ENCODE results near the gene RPS21. TPM values are rescaled to one million over a fixed set of nuclear protein-coding genes. Genes with fewer than 3 reads are reported as not detected.

RPS21 gene
- total RNA-seq, 5 donors from 2014 or later (not counting 1 experiment from before 2014, with no cell fraction given): 2,807 to 3,290 (median 3,085) TPM

DNA sequence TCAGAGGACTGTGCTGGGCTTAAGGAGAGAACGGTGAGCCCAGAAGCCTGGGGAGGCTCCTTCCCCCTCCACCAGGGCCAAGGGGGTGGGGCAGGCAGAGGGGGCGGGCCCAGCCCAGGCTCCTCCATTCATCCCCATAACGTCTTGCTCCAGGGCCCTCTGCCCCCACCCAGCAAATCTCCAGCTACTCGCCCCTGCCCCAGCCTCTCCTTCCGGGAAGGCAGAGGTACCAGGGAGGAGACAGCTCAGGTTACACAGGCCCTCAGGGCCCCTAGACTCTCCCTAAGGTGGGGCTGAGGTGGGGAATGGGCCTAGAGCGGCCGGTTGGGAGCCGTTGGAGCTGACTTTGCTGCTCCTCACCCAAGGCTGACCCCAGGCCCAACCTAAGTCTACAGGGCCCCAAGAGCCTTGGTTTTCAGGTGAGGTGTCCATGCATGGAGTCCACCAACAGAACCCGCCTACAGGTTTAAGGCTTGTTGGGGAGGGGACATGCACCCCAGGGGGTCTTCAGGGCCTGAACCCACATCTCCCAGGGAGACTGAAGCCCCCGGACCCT lies 21.0 kb upstream of the RPS21 start:
- ChIA-PET CTCF (no interaction called here), POLR2A (no interaction called here)
- peak overlapping the region in 2 of 3 donors; percentile 28 to 40 for H3K4me3 Mint-ChIP-seq
- ATAC-seq (replicated peaks in 1 of 4) (no peak), DNase-seq (no peak)
- Histone ChIP-seq H3K27me3 (replicated peaks in 1 of 2; ENCODE audit: control insufficient read depth in 2 of 2, extremely low read depth in 1 of 2, insufficient read depth in 2 of 2, low read length in 1 of 2) (peaks cover 6 to 87% of the 10 kb centered on the region in 2 experiments), H3K27ac (ENCODE audit: low read length) (no peak overlapping the region), H3K9me3 (no peaks in the 10 kb centered on the region), H3K36me3 (ENCODE audit: control insufficient read depth in 2 of 2, extremely low read depth in 1 of 2, insufficient read depth in 1 of 2, low read length in 1 of 2) (no peaks in the 10 kb centered on the region), H3K4me3 (ENCODE audit: control insufficient read depth in 1 of 2, extremely low read depth in 1 of 2, low read length in 1 of 2) (peak overlapping the region in 1 of 2 donors; percentile 15), H3K4me1 (ENCODE audit: control insufficient read depth in 1 of 2, extremely low read depth in 1 of 2, insufficient read depth in 2 of 2, low read length in 2 of 2) (peaks cover 0 to 25% of the 10 kb centered on the region in 2 experiments)
- H3K36me3 Mint-ChIP-seq: no peaks in the 10 kb centered on the region
- 36% methylated on average over 5 of the region's 10 CpGs for WGBS (ENCODE audit: insufficient coverage)
- H3K9me3 Mint-ChIP-seq: no peaks in the 10 kb centered on the region
- peaks cover 0 to 9% (median 2%) of the 10 kb centered on the region in 3 donors for H3K4me1 Mint-ChIP-seq
- H3K27me3 Mint-ChIP-seq: peaks cover 20 to 44% of the 10 kb centered on the region in 2 donors
- no peak overlapping the region for H3K27ac Mint-ChIP-seq

DNA sequence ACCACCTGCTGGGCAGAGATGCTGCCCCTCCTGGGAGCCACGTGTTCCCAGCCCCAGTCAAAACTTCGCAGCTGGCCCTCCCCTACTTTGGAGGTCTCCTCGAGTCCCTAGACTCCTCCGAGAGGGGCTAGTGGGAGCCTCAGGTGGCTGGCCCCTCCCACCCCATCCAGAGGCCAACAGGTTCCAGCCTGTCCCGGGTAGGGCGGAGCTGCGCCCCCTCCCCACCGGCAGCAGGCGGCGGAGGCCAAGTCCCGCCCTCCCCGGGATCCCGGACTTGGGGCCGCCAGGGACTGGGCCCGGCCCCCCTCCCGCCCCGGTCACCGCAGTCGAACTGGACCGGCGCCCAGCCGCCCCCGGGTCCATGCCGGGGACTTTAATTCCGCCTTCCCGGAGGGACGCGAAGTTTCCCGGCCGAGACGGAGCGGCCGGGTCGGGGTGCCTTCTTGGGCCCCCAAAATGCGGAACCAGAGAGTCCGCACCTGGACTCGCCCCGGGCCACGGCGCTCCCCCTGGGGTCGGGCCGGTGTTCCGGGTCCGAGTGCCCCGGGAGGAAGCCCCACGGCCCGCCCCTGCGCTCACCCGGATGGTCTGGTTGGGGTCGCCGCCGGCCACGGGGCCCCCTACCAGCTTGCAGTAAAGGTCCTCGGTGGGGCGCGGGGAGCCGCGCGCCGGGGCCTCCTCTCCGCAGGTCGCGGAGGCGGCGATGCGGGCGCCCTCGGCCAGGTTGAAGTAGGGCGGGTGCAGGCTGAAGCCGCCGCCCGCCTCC lies 20.4 kb upstream of the RPS21 start:
- peak in 1 of 4 experiments; percentile 5 for ATAC-seq (replicated peaks in 1 of 4)
- H3K27ac ChIP-seq (ENCODE audit: low read length): no peak overlapping the region
- no peak overlapping the region for H3K27ac Mint-ChIP-seq
- peak overlapping the region in 2 of 3 donors; percentile 28 to 30 for H3K4me3 Mint-ChIP-seq
- WGBS (ENCODE audit: insufficient coverage): 3% methylated on average over 71 of the region's 72 CpGs
- peak overlapping the region in 1 of 2 donors; percentile 15 for H3K4me3 ChIP-seq (ENCODE audit: control insufficient read depth in 1 of 2, extremely low read depth in 1 of 2, low read length in 1 of 2)
- no peaks in the 10 kb centered on the region for H3K9me3 ChIP-seq
- H3K36me3 ChIP-seq (ENCODE audit: control insufficient read depth in 2 of 2, extremely low read depth in 1 of 2, insufficient read depth in 1 of 2, low read length in 1 of 2): no peaks in the 10 kb centered on the region
- POLR2A ChIA-PET: no interaction called here
- no peaks in the 10 kb centered on the region for H3K36me3 Mint-ChIP-seq
- CTCF ChIA-PET: no interaction called here
- H3K4me1 ChIP-seq (ENCODE audit: control insufficient read depth in 1 of 2, extremely low read depth in 1 of 2, insufficient read depth in 2 of 2, low read length in 2 of 2): peaks cover 0 to 25% of the 10 kb centered on the region in 2 experiments
- H3K27me3 Mint-ChIP-seq: peaks cover 20 to 44% of the 10 kb centered on the region in 2 donors
- no peak for DNase-seq
- H3K4me1 Mint-ChIP-seq: peaks cover 0 to 9% (median 2%) of the 10 kb centered on the region in 3 donors
- no peaks in the 10 kb centered on the region for H3K9me3 Mint-ChIP-seq
- H3K27me3 ChIP-seq (replicated peaks in 1 of 2; ENCODE audit: control insufficient read depth in 2 of 2, extremely low read depth in 1 of 2, insufficient read depth in 2 of 2, low read length in 1 of 2): peaks cover 6 to 92% of the 10 kb centered on the region in 2 experiments

DNA sequence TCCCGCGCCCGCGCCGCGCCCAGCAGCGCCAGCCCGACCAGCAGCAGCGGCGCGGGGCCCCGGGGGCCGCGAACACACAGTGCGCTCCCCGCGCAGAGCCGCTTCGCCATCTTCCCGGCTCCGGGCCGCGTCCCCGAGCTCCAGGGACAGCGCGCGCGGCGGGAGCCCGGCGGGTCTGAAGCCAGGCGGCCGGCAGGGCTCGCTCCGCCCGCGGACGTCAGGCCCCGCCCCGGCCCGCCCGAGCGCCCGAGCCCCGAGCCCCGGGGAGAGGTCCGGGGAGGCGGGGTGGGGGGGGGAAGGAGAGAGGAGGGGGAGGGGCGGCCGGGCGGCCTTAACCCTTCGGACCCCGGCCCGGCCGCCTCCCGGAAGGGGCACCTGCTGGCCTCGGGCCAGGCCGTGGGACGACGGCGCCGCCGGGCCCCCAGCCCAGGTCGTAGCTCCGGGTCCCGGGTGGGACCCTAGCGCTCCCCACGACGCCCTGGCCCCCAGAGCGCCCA lies 19.7 kb upstream of the RPS21 start, which contains the start of gene LAMA5:
Gene LAMA5 (minus strand): TSS at position 177 of the 497 bp plus-strand sequence. CDS start 67 bp downstream, at position 110.
- H3K27me3 ChIP-seq (replicated peaks in 1 of 2; ENCODE audit: control insufficient read depth in 2 of 2, extremely low read depth in 1 of 2, insufficient read depth in 2 of 2, low read length in 1 of 2): peaks cover 6 to 94% of the 10 kb centered on the region in 2 experiments
- ATAC-seq (replicated peaks in 1 of 4) (peak; percentile 25 to 55 (median 46)), DNase-seq (peak in 2 of 35 experiments; percentile 24)
- 2% methylated on average over 50 of the region's 70 CpGs for WGBS (ENCODE audit: insufficient coverage)
- H3K4me1 ChIP-seq (ENCODE audit: control insufficient read depth in 1 of 2, extremely low read depth in 1 of 2, insufficient read depth in 2 of 2, low read length in 2 of 2): peaks cover 0 to 25% of the 10 kb centered on the region in 2 experiments
- Mint-ChIP-seq H3K9me3 (no peaks in the 10 kb centered on the region), H3K36me3 (no peaks in the 10 kb centered on the region), H3K27me3 (peaks cover 20 to 42% of the 10 kb centered on the region in 2 donors), H3K4me1 (peaks cover 0 to 9% (median 2%) of the 10 kb centered on the region in 3 donors), H3K27ac (no peak within 1 kb of the TSS), H3K4me3 (peak within 1 kb of the TSS; percentile 57 to 80 (median 66))
- ChIA-PET POLR2A (interaction anchor here in 1 of 2 donors (0.6 kb wide), 1 partner anchor 64 kb away, joined by 4 read pairs; no protein-coding TSS in a partner anchor), CTCF (no interaction called here)
- H3K36me3 ChIP-seq (ENCODE audit: control insufficient read depth in 2 of 2, extremely low read depth in 1 of 2, insufficient read depth in 1 of 2, low read length in 1 of 2): no peaks in the 10 kb centered on the region
- H3K27ac ChIP-seq (ENCODE audit: low read length): no peak within 1 kb of the TSS
- H3K9me3 ChIP-seq: no peaks in the 10 kb centered on the region
- peak within 1 kb of the TSS; percentile 32 to 51 for H3K4me3 ChIP-seq (ENCODE audit: control insufficient read depth in 1 of 2, extremely low read depth in 1 of 2, low read length in 1 of 2)

DNA sequence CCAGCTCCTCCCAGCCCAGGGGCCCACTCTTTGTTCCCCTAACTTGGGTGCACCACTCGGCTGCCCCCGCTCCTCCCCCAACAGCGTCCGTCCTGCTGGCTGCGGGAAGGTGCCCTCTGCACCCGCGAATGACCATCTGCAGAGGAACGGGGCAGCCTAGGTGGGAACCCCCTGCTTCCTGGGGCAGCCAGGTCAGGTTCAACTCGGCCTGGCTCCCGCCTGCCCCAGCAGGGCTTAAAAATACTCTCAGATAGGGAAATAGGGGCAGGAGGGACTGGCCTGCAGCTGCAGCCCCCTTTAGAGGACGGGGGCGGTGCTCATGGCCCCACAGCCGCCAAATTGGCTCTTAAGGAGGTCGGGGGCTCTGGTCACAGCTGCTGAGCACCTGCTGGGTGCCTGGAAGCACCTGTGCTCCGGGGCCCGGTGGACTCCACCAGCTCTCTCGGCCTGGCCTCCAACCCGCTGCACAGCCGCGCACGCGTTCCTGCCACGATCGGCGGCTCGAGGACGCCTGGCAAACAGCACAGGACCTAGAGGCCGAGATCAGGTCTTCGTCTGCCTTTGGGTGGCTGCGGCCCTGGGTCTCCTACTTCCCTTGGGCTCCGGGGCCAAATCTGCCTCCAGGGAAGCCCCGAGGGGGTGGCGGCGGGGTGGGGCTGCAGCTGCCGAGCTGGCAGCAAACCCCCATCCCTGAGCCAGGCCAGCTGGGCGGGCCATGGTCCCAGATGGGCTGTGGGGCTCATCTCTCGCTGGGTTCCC lies 19.1 kb upstream of the RPS21 start:
- Mint-ChIP-seq H3K27me3 (peaks cover 22 to 38% of the 10 kb centered on the region in 2 donors), H3K27ac (no peak overlapping the region), H3K4me1 (peaks cover 0 to 9% (median 2%) of the 10 kb centered on the region in 3 donors), H3K4me3 (peak overlapping the region; percentile 57 to 80 (median 66)), H3K36me3 (no peaks in the 10 kb centered on the region), H3K9me3 (no peaks in the 10 kb centered on the region)
- peak in 4 of 35 experiments; percentile 9 to 32 (median 16) for DNase-seq
- ATAC-seq (replicated peaks in 1 of 4): peak in 3 of 4 experiments; percentile 31 to 56 (median 31)
- Histone ChIP-seq H3K4me3 (ENCODE audit: control insufficient read depth in 1 of 2, extremely low read depth in 1 of 2, low read length in 1 of 2) (peak overlapping the region; percentile 32 to 51), H3K9me3 (no peaks in the 10 kb centered on the region), H3K27ac (ENCODE audit: low read length) (no peak overlapping the region), H3K27me3 (replicated peaks in 1 of 2; ENCODE audit: control insufficient read depth in 2 of 2, extremely low read depth in 1 of 2, insufficient read depth in 2 of 2, low read length in 1 of 2) (peaks cover 6 to 90% of the 10 kb centered on the region in 2 experiments), H3K4me1 (ENCODE audit: control insufficient read depth in 1 of 2, extremely low read depth in 1 of 2, insufficient read depth in 2 of 2, low read length in 2 of 2) (peaks cover 0 to 25% of the 10 kb centered on the region in 2 experiments), H3K36me3 (ENCODE audit: control insufficient read depth in 2 of 2, extremely low read depth in 1 of 2, insufficient read depth in 1 of 2, low read length in 1 of 2) (no peaks in the 10 kb centered on the region)
- ChIA-PET CTCF (no interaction called here), POLR2A (interaction anchor here in 1 of 2 donors (0.6 kb wide), 1 partner anchor 65 kb away, joined by 4 read pairs; no protein-coding TSS in a partner anchor)
- 6% methylated on average over 32 of the region's 37 CpGs for WGBS (ENCODE audit: insufficient coverage)

DNA sequence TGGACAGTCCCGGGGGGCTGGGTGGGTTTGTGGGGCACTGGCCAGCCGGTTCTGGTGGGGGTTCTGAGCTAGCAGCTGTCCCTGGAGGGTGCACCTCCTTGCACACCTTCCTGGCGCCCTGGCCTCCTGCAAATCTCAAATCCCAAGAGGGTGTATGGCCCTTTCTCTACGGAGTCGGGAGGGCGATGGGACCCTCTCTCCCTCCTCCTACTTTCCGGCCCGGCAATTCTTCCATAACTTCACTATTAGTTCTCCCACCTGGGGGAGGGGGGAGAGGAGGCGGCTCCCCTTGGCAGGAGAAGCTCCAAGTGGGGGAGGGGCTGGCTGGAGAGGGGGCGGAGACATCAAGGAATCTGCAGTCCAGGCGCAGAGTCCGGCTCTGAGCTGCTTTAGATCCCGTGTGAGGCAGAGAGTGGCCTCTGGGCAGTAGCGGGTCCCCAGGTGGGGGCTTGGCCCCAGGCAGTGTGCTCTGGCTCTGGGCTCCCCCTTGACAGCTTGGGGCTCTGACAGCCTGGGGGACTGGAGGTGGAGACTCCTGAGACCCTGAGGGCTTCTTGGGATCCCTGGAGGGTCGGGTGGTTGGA lies 18.4 kb upstream of the RPS21 start:
- 9% methylated on average over 6 of the region's 15 CpGs for WGBS (ENCODE audit: insufficient coverage)
- Histone ChIP-seq H3K27me3 (replicated peaks in 1 of 2; ENCODE audit: control insufficient read depth in 2 of 2, extremely low read depth in 1 of 2, insufficient read depth in 2 of 2, low read length in 1 of 2) (peaks cover 6 to 83% of the 10 kb centered on the region in 2 experiments), H3K4me3 (ENCODE audit: control insufficient read depth in 1 of 2, extremely low read depth in 1 of 2, low read length in 1 of 2) (peak overlapping the region in 1 of 2 donors; percentile 32), H3K9me3 (no peaks in the 10 kb centered on the region), H3K36me3 (ENCODE audit: control insufficient read depth in 2 of 2, extremely low read depth in 1 of 2, insufficient read depth in 1 of 2, low read length in 1 of 2) (no peaks in the 10 kb centered on the region), H3K27ac (ENCODE audit: low read length) (no peak overlapping the region), H3K4me1 (ENCODE audit: control insufficient read depth in 1 of 2, extremely low read depth in 1 of 2, insufficient read depth in 2 of 2, low read length in 2 of 2) (peaks cover 0 to 25% of the 10 kb centered on the region in 2 experiments)
- POLR2A ChIA-PET: interaction anchor here in 1 of 2 donors (0.6 kb wide), 1 partner anchor 43 kb away, joined by 8 read pairs; no protein-coding TSS in a partner anchor
- no peak for DNase-seq
- Mint-ChIP-seq H3K4me1 (peaks cover 0 to 9% (median 2%) of the 10 kb centered on the region in 3 donors), H3K27me3 (peaks cover 25 to 39% of the 10 kb centered on the region in 2 donors), H3K27ac (no peak overlapping the region), H3K4me3 (peak overlapping the region in 1 of 3 donors; percentile 80), H3K36me3 (no peaks in the 10 kb centered on the region), H3K9me3 (no peaks in the 10 kb centered on the region)
- ATAC-seq (replicated peaks in 1 of 4): no peak
- CTCF ChIA-PET: no interaction called here
